Measurements from ENCODE around the gene MTHFD1L.
"Not testable (repeated sequence)": the region's sequence is repeated elsewhere in the genome, so short reads cannot be mapped to it uniquely, and the experiment has no call there.

The MTHFD1L gene

GRCh38 chr6:151036211-151036721 is 170.8 kb downstream of the MTHFD1L start:
- in situ Hi-C loops (cut with HindIII; ENCODE audit: low sequenced_read_pairs) = not testable (repeated sequence)

- in situ Hi-C loops (cut with HindIII; ENCODE audit: low sequenced_read_pairs) = no loop called here
These were observed 171.6 kb downstream of the MTHFD1L start for GRCh38 chr6:151036869-151037680.

- in situ Hi-C loops (cut with HindIII; ENCODE audit: low sequenced_read_pairs) = no loop called here
These were observed 173.1 kb downstream of the MTHFD1L start for GRCh38 chr6:151038616-151039015.

GRCh38 chr6:151040888-151041521 is 175.5 kb downstream of the MTHFD1L start:
- in situ Hi-C loops (cut with HindIII; ENCODE audit: low sequenced_read_pairs) = not testable (repeated sequence)

GRCh38 chr6:151041686-151042085 is 176.2 kb downstream of the MTHFD1L start:
- in situ Hi-C loops (cut with HindIII; ENCODE audit: low sequenced_read_pairs) = no loop called here

GRCh38 chr6:151042911-151043330 is 177.4 kb downstream of the MTHFD1L start:
- in situ Hi-C loops (cut with HindIII; ENCODE audit: low sequenced_read_pairs) = not testable (repeated sequence)

- in situ Hi-C loops (cut with HindIII; ENCODE audit: low sequenced_read_pairs) = no loop called here
These were observed 178.4 kb downstream of the MTHFD1L start for GRCh38 chr6:151043944-151044343.

GRCh38 chr6:151044465-151045441 is 179.3 kb downstream of the MTHFD1L start:
- in situ Hi-C loops (cut with HindIII; ENCODE audit: low sequenced_read_pairs) = no loop called here

- in situ Hi-C loops (cut with HindIII; ENCODE audit: low sequenced_read_pairs) = not testable (repeated sequence)
These were observed 180.2 kb downstream of the MTHFD1L start for GRCh38 chr6:151045511-151046222.

- in situ Hi-C loops (cut with HindIII; ENCODE audit: low sequenced_read_pairs) = no loop called here
These were observed 185.7 kb downstream of the MTHFD1L start for GRCh38 chr6:151051164-151051563.

GRCh38 chr6:151052021-151052646 is 186.6 kb downstream of the MTHFD1L start:
- in situ Hi-C loops (cut with HindIII; ENCODE audit: low sequenced_read_pairs) = no loop called here

GRCh38 chr6:151054306-151054705 is 188.8 kb downstream of the MTHFD1L start:
- in situ Hi-C loops (cut with HindIII; ENCODE audit: low sequenced_read_pairs) = no loop called here

- in situ Hi-C loops (cut with HindIII; ENCODE audit: low sequenced_read_pairs) = no loop called here
These were observed 190.9 kb downstream of the MTHFD1L start for GRCh38 chr6:151056230-151056907.

GRCh38 chr6:151057061-151057460 is 191.6 kb downstream of the MTHFD1L start:
- in situ Hi-C loops (cut with HindIII; ENCODE audit: low sequenced_read_pairs) = no loop called here

GRCh38 chr6:151058021-151058733 is 192.7 kb downstream of the MTHFD1L start:
- in situ Hi-C loops (cut with HindIII; ENCODE audit: low sequenced_read_pairs) = no loop called here

GRCh38 chr6:151059612-151060095 is 194.2 kb downstream of the MTHFD1L start:
- in situ Hi-C loops (cut with HindIII; ENCODE audit: low sequenced_read_pairs) = no loop called here

GRCh38 chr6:151060096-151060765 is 194.7 kb downstream of the MTHFD1L start:
- in situ Hi-C loops (cut with HindIII; ENCODE audit: low sequenced_read_pairs) = no loop called here
